A549 (cell line): ENCODE measurements around the gene ITGB1.

ENCODE experiments used
- CHD2 ChIP-seq: fragments of 150-350 bp; IDR thresholded peaks from 2 replicates; pipeline ENCODE4 v1.6.1; 2014; ENCODE audit warnings: low read length; ENCODE audit not compliant: partially characterized antibody
- HMGXB4 ChIP-seq: fragments of 250-450 bp; sonication (Bioruptor Pico); IDR thresholded peaks from 2 replicates; pipeline ENCODE4 v1.5.0; 2021; ENCODE audit warnings: mild to moderate bottlenecking, moderate library complexity, borderline replicate concordance
- KDM1A ChIP-seq: fragments of 200-600 bp; sonication (generic); IDR thresholded peaks from 2 replicates; pipeline ENCODE4 v1.6.1; 2016; ENCODE audit warnings: low read depth, mild to moderate bottlenecking
- MYC ChIP-seq: IDR thresholded peaks from 2 replicates; pipeline ENCODE4 v1.6.1; 2012; ENCODE audit warnings: mild to moderate bottlenecking, inconsistent platforms, low read length, improper control_type of control experiment, borderline replicate concordance
- POLR2A ChIP-seq: IDR thresholded peaks from 2 replicates; pipeline ENCODE4 v1.6.1; 2012; ENCODE audit warnings: mild to moderate bottlenecking, low read length
- SMC3 ChIP-seq: fragments of >200 bp; sonication (Bioruptor Twin); formaldehyde crosslinking; IDR thresholded peaks from 3 replicates; pipeline ENCODE4 v1.6.1; 2018; ENCODE audit warnings: inconsistent platforms
- TP53 ChIP-seq: fragments of 250-450 bp; sonication (Bioruptor Pico); IDR thresholded peaks from 2 replicates; pipeline ENCODE4 v1.5.0; 2021; ENCODE audit warnings: mild to moderate bottlenecking, moderate library complexity
- ZFP36 ChIP-seq: fragments of 450-650 bp; IDR thresholded peaks from 2 replicates; pipeline ENCODE4 v1.6.1; 2014; ENCODE audit warnings: borderline replicate concordance; ENCODE audit not compliant: partially characterized antibody
- TF ChIP-seq, protein P1 (sequence below): fragments of >200 bp; sonication (Bioruptor Twin); formaldehyde crosslinking; IDR thresholded peaks from 3 replicates; pipeline ENCODE4 v1.5.1; 2016
- TF ChIP-seq, protein P2 (sequence below): fragments of 150-350 bp; IDR thresholded peaks from 2 replicates; pipeline ENCODE4 v1.6.1; 2014; ENCODE audit warnings: low read depth, mild to moderate bottlenecking, low read length

DNA sequence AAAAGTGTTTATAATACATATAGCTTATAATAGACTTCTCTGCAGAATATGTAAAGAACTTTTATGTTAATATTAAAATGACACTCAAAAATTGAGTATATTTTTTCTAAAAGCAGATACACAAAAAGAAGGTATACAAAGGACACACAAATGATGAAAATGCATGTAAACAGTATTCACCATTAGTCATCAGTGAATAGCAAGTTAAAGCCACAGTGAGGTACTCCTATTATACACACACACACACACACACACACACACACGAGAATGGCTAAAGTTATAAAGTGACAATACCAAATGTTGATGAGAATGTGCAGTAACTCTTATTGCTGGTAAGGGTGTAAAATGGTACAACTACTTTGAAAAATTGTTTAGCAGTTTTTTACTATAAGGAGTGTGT, 92.9 kb downstream of the ITGB1 start:
- TF ChIP-seq, protein P1, sequence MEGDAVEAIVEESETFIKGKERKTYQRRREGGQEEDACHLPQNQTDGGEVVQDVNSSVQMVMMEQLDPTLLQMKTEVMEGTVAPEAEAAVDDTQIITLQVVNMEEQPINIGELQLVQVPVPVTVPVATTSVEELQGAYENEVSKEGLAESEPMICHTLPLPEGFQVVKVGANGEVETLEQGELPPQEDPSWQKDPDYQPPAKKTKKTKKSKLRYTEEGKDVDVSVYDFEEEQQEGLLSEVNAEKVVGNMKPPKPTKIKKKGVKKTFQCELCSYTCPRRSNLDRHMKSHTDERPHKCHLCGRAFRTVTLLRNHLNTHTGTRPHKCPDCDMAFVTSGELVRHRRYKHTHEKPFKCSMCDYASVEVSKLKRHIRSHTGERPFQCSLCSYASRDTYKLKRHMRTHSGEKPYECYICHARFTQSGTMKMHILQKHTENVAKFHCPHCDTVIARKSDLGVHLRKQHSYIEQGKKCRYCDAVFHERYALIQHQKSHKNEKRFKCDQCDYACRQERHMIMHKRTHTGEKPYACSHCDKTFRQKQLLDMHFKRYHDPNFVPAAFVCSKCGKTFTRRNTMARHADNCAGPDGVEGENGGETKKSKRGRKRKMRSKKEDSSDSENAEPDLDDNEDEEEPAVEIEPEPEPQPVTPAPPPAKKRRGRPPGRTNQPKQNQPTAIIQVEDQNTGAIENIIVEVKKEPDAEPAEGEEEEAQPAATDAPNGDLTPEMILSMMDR, result no peak
- TF ChIP-seq, protein P2, sequence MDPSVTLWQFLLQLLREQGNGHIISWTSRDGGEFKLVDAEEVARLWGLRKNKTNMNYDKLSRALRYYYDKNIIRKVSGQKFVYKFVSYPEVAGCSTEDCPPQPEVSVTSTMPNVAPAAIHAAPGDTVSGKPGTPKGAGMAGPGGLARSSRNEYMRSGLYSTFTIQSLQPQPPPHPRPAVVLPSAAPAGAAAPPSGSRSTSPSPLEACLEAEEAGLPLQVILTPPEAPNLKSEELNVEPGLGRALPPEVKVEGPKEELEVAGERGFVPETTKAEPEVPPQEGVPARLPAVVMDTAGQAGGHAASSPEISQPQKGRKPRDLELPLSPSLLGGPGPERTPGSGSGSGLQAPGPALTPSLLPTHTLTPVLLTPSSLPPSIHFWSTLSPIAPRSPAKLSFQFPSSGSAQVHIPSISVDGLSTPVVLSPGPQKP, result no peak
- TF ChIP-seq MYC (no peak), HMGXB4 (CRISPR knock-in tag) (no peak), POLR2A (no peak), ZFP36 (no peak), SMC3 (no peak), CHD2 (no peak), KDM1A (no peak), TP53 (no peak)
